ENCODE measurements around the gene MMEL1. TPM values are rescaled to one million over a fixed set of nuclear protein-coding genes. Genes with fewer than 3 reads are reported as not detected.

Gene MMEL1
- total and polyA plus RNA-seq, 2 experiments from 2014 or later, result 0.57 to 0.90 TPM

- Mint-ChIP-seq H3K36me3 (ENCODE audit: low read depth) (no peaks in the 10 kb centered on the region), H3K27me3 (ENCODE audit: insufficient read depth, low read depth, poor library complexity) (peaks cover 6% of the 10 kb centered on the region), H3K4me3 (no peak overlapping the region), H3K9me3 (peaks cover 5% of the 10 kb centered on the region; the same call in 2 of the 3 replicates), H3K27ac (no peak overlapping the region), H3K4me1 (no peaks in the 10 kb centered on the region)
- Histone ChIP-seq H3K79me2 (replicated peaks; ENCODE audit: insufficient read depth) (no peaks in the 10 kb centered on the region), H3K4me3 (no peak overlapping the region), H3K36me3 (ENCODE audit: insufficient read depth) (no peaks in the 10 kb centered on the region), H3K9me2 (ENCODE audit: insufficient read depth) (no peaks in the 10 kb centered on the region), H2AFZ (no peak overlapping the region), H3F3A (replicated peaks; ENCODE audit: low read depth) (no peaks in the 10 kb centered on the region), H3K27me3 (ENCODE audit: insufficient read depth) (no peaks in the 10 kb centered on the region), H3K27ac (ENCODE audit: low read depth) (no peak overlapping the region), H4K20me1 (replicated peaks; ENCODE audit: insufficient read depth) (no peaks in the 10 kb centered on the region), H3K4me1 (ENCODE audit: insufficient read depth) (no peaks in the 10 kb centered on the region), H3K4me2 (no peak overlapping the region)
- no peak for DNase-seq (ENCODE audit: low spot score)
- ATAC-seq, result no peak
- no peak for TF ChIP-seq CTCF (conservative IDR thresholded peaks at IDR 0.05; ENCODE audit: low read depth in 2 of 2)
- TF ChIP-seq EZH2phosphoT487 (IDR thresholded peaks at IDR 0.05; ENCODE audit: unreplicated experiment), result no peak
- no peak for TF ChIP-seq ZNF331 (CRISPR knock-in tag; IDR thresholded peaks at IDR 0.05; ENCODE audit: low read depth)
- TF ChIP-seq ZNF114 (CRISPR knock-in tag; IDR thresholded peaks at IDR 0.05), result no peak
- no peak for TF ChIP-seq CREB1 (CRISPR knock-in tag; IDR thresholded peaks at IDR 0.05; ENCODE audit: low read depth)
- no peak for TF ChIP-seq ETS1 (IDR thresholded peaks at IDR 0.05)
- TF ChIP-seq ZNF462 (CRISPR knock-in tag; IDR thresholded peaks at IDR 0.05), result no peak
- TF ChIP-seq STAT1 (IDR thresholded peaks at IDR 0.05; ENCODE audit: unreplicated experiment), result no peak
- no peak for TF ChIP-seq POLR2AphosphoS5 (IDR thresholded peaks at IDR 0.05; ENCODE audit: low read depth)
- TF ChIP-seq REST (IDR thresholded peaks at IDR 0.05; ENCODE audit: unreplicated experiment), result no peak
- no peak for TF ChIP-seq EZH2 (IDR thresholded peaks at IDR 0.05; ENCODE audit: low read depth, unreplicated experiment)
- TF ChIP-seq JUNB (IDR thresholded peaks at IDR 0.05; ENCODE audit: unreplicated experiment), result no peak
- no peak for TF ChIP-seq NANOG (IDR thresholded peaks at IDR 0.05; ENCODE audit: borderline replicate concordance)
Measured at GRCh38 chr1:2597441-2598328, 35.1 kb downstream of the MMEL1 start.

Data from GM23338 (cell line).